NK-92 (cell line): ENCODE results near the gene NBPF20.
"Not testable (repeated sequence)": the region's sequence is repeated elsewhere in the genome, so short reads cannot be mapped to it uniquely, and the experiment has no call there.

ENCODE experiments used
- DNase-seq: peaks from one replicate; lab custom pipeline; 2025; ENCODE audit not compliant: unreplicated experiment; lab: John Stamatoyannopoulos, UW

Gene NBPF20

GRCh38 chr1:145430830-145431229 is 5.4 kb upstream of the NBPF20 start:
- DNase-seq, result not testable (repeated sequence)

GRCh38 chr1:145429329-145429728 is 3.9 kb upstream of the NBPF20 start:
- DNase-seq, result not testable (repeated sequence)

GRCh38 chr1:145424612-145425435 is 579 bp downstream of the NBPF20 start:
- not testable (repeated sequence) for DNase-seq

- DNase-seq, result not testable (repeated sequence)
Observed at GRCh38 chr1:145415149-145415548, 10.3 kb downstream of the NBPF20 start.

GRCh38 chr1:145407266-145407665 is 18.1 kb downstream of the NBPF20 start:
- DNase-seq, result not testable (repeated sequence)

- not testable (repeated sequence) for DNase-seq
Observed at GRCh38 chr1:145404949-145405348, 20.5 kb downstream of the NBPF20 start.

- not testable (repeated sequence) for DNase-seq
Observed at GRCh38 chr1:145400701-145401100, 24.7 kb downstream of the NBPF20 start.
